IMR-90 (cell line): ENCODE data around the gene ST3GAL4. TPM values are rescaled to one million over a fixed set of nuclear protein-coding genes. Genes with fewer than 3 reads are reported as not detected.

ENCODE experiments used
- ATAC-seq: fragments of 200-7000 bp; cut with Tn5 transposase; 2 replicates; pipeline ENCODE4 v1.9.1; 2020; ENCODE audit warnings: low read depth, mild to moderate bottlenecking, moderate library complexity
- BruUV-seq: library from RNA; stranded (reverse); fragments of 400-500 nt; replicated peaks from 2 replicates; lab custom pipeline; 2021; lab: Mats Ljungman, UMichigan
- CTCF ChIA-PET: fragments of 300-600 bp; formaldehyde crosslinking; extraction: SDS; loops from one replicate; lab custom pipeline; 2021; ENCODE audit warnings: antibody characterized with exemption; lab: Yijun Ruan, JAX
- POLR2A ChIA-PET: fragments of 300-600 bp; sonication (Branson Sonifier 250); formaldehyde crosslinking; loops from one replicate; lab custom pipeline; 2022; ENCODE audit warnings: antibody characterized with exemption; ENCODE audit not compliant: unreplicated experiment; lab: Charles Lee
- DNase-seq: peaks from one replicate; pipeline ENCODE4 v3.0.0; 2013
- H2AFZ ChIP-seq: replicated peaks from 2 replicates; pipeline ENCODE3; 2013; ENCODE audit warnings: low read length, mild to moderate bottlenecking; ENCODE audit not compliant: poor library complexity
- H2AK5ac ChIP-seq: 2 replicates; pipeline ENCODE4 v1.6.1; 2013; ENCODE audit warnings: low read depth, low read length, inconsistent platforms
- H2AK9ac ChIP-seq: replicated peaks from 2 replicates; pipeline ENCODE3; 2013; ENCODE audit warnings: mild to moderate bottlenecking, low read depth, low read length, moderate library complexity; ENCODE audit not compliant: poor library complexity
- H2BK120ac ChIP-seq: 2 replicates; pipeline ENCODE4 v1.6.1; 2013; ENCODE audit warnings: low read depth, low read length, inconsistent platforms
- H2BK15ac ChIP-seq: 3 replicates; pipeline ENCODE4 v1.6.1; 2013; ENCODE audit warnings: low read depth, low read length, inconsistent platforms
- H2BK20ac ChIP-seq: 2 replicates; pipeline ENCODE4 v1.6.1; 2013; ENCODE audit warnings: low read depth, mild to moderate bottlenecking, inconsistent platforms, low read length, moderate library complexity
- H2BK5ac ChIP-seq: 2 replicates; pipeline ENCODE4 v1.6.1; 2013; ENCODE audit warnings: mild to moderate bottlenecking, low read depth, low read length, inconsistent platforms; ENCODE audit not compliant: poor library complexity, severe bottlenecking
- H3K14ac ChIP-seq: replicated peaks from 2 replicates; pipeline ENCODE4 v1.6.1; 2013; ENCODE audit warnings: low read depth, low read length, inconsistent platforms
- H3K18ac ChIP-seq: 2 replicates; pipeline ENCODE4 v1.6.1; 2013; ENCODE audit warnings: low read depth, low read length, control low read depth
- H3K23ac ChIP-seq: 2 replicates; pipeline ENCODE4 v1.6.1; 2013; ENCODE audit warnings: low read depth, low read length, inconsistent platforms
- H3K27ac ChIP-seq: 2 replicates; pipeline ENCODE4 v1.5.1; 2013; ENCODE audit warnings: mild to moderate bottlenecking, control low read depth, low read length; ENCODE audit not compliant: insufficient read depth
- H3K27me3 ChIP-seq: 2 replicates; pipeline ENCODE4 v1.6.1; 2013; ENCODE audit warnings: low read length; ENCODE audit not compliant: control insufficient read depth, insufficient read depth
- H3K36me3 ChIP-seq: 2 replicates; pipeline ENCODE4 v1.6.1; 2013; ENCODE audit warnings: low read length, mixed read lengths; ENCODE audit not compliant: control insufficient read depth, insufficient read depth
- H3K4ac ChIP-seq: 2 replicates; pipeline ENCODE4 v1.6.1; 2013; ENCODE audit warnings: low read depth, low read length, inconsistent platforms
- H3K4me1 ChIP-seq: 2 replicates; pipeline ENCODE4 v1.6.1; 2013; ENCODE audit warnings: low read length, mixed read lengths; ENCODE audit not compliant: control insufficient read depth, insufficient read depth
- H3K4me2 ChIP-seq: 2 replicates; pipeline ENCODE4 v1.6.1; 2013; ENCODE audit warnings: low read depth, mild to moderate bottlenecking, control low read depth, low read length, moderate library complexity
- H3K4me3 ChIP-seq: 2 replicates; pipeline ENCODE4 v1.5.1; 2013; ENCODE audit warnings: low read depth, mild to moderate bottlenecking, control low read depth, low read length, moderate library complexity; ENCODE audit not compliant: insufficient read depth
- H3K56ac ChIP-seq: 2 replicates; pipeline ENCODE4 v1.6.1; 2013; ENCODE audit warnings: low read length, inconsistent platforms; ENCODE audit not compliant: insufficient read depth; ENCODE audit errors: extremely low read depth
- H3K79me1 ChIP-seq, 2 experiments: 2 replicates each; pipeline ENCODE4 v1.6.1; 2013; ENCODE audit warnings: low read length in 2 of 2, inconsistent platforms in 1 of 2, low read depth in 1 of 2
- H3K9ac ChIP-seq: 2 replicates; pipeline ENCODE4 v1.6.1; 2013; ENCODE audit warnings: low read depth, low read length, control low read depth
- H3K9me1 ChIP-seq: 2 replicates; pipeline ENCODE4 v1.6.1; 2013; ENCODE audit warnings: low read length, inconsistent platforms; ENCODE audit not compliant: insufficient read depth
- H3K9me3 ChIP-seq: 2 replicates; pipeline ENCODE4 v1.6.1; 2013; ENCODE audit warnings: low read length; ENCODE audit not compliant: control insufficient read depth, insufficient read depth
- H4K20me1 ChIP-seq: 2 replicates; pipeline ENCODE4 v1.6.1; 2013; ENCODE audit warnings: low read length, inconsistent platforms; ENCODE audit not compliant: insufficient read depth
- H4K5ac ChIP-seq: 2 replicates; pipeline ENCODE4 v1.6.1; 2013; ENCODE audit warnings: mild to moderate bottlenecking, low read depth, low read length, control low read depth
- H4K8ac ChIP-seq, 2 experiments: 2 replicates each; pipeline ENCODE4 v1.6.1; 2013; ENCODE audit warnings: low read depth in 2 of 2, low read length in 2 of 2, control low read depth in 1 of 2, inconsistent platforms in 1 of 2
- H4K91ac ChIP-seq: 2 replicates; pipeline ENCODE4 v1.6.1; 2013; ENCODE audit warnings: low read depth, low read length, inconsistent platforms; ENCODE audit not compliant: insufficient read depth
- BHLHE40 ChIP-seq: fragments of 150-350 bp; IDR thresholded peaks from 2 replicates; pipeline ENCODE4 v1.6.1; 2016; ENCODE audit warnings: mild to moderate bottlenecking, low read depth, low read length
- CHD1 ChIP-seq: IDR thresholded peaks from 2 replicates; pipeline ENCODE4 v1.6.1; 2012; ENCODE audit warnings: low read depth, low read length, improper control_type of control experiment
- ELK1 ChIP-seq: fragments of 150-350 bp; IDR thresholded peaks from 2 replicates; pipeline ENCODE4 v1.6.1; 2016; ENCODE audit warnings: low read depth, mild to moderate bottlenecking, low read length, moderate library complexity, borderline replicate concordance
- MAFK ChIP-seq: IDR thresholded peaks from 2 replicates; pipeline ENCODE4 v1.6.1; 2012; ENCODE audit warnings: low read depth, low read length, improper control_type of control experiment
- MAZ ChIP-seq: IDR thresholded peaks from 2 replicates; pipeline ENCODE4 v1.6.1; 2012; ENCODE audit warnings: low read depth, mild to moderate bottlenecking, low read length, improper control_type of control experiment, moderate library complexity, borderline replicate concordance
- MXI1 ChIP-seq: IDR thresholded peaks from 2 replicates; pipeline ENCODE4 v1.6.1; 2012; ENCODE audit warnings: low read depth, mild to moderate bottlenecking, low read length, moderate library complexity, borderline replicate concordance
- NFE2L2 ChIP-seq: fragments of 150-350 bp; IDR thresholded peaks from 2 replicates; pipeline ENCODE4 v1.6.1; 2016; ENCODE audit warnings: low read depth, mild to moderate bottlenecking, low read length
- POLR2A ChIP-seq: IDR thresholded peaks from 2 replicates; pipeline ENCODE4 v1.6.1; 2012; ENCODE audit warnings: mild to moderate bottlenecking, low read depth, low read length
- RAD21 ChIP-seq: IDR thresholded peaks from 2 replicates; pipeline ENCODE4 v1.6.1; 2012; ENCODE audit warnings: low read length, improper control_type of control experiment
- RCOR1 ChIP-seq: IDR thresholded peaks from 2 replicates; pipeline ENCODE4 v1.6.1; 2012; ENCODE audit warnings: mild to moderate bottlenecking, low read length, improper control_type of control experiment; ENCODE audit not compliant: insufficient replicate concordance
- USF2 ChIP-seq: fragments of 150-350 bp; IDR thresholded peaks from 2 replicates; pipeline ENCODE4 v1.6.1; 2017; ENCODE audit warnings: mild to moderate bottlenecking, antibody characterized with exemption, low read length, low read depth
- WGBS, 2 experiments: methylation state at CpG; one replicate each; pipeline versions ENCODE4 v1.1.5 to v1.1.7; 2013; ENCODE audit warnings: missing lambda C conversion rate in 2 of 2; ENCODE audit not compliant: insufficient read length in 1 of 2; ENCODE audit errors: extremely low coverage in 2 of 2; 5-methylcytosine and 5-hydroxymethylcytosine counted together
- dilution Hi-C: fragments of 300-500 bp; cut with HindIII; formaldehyde crosslinking; loops from one replicate; pipeline ENCODE4 v1.14.3; 2018; ENCODE audit warnings: low sequenced_read_pairs; ENCODE audit not compliant: unreplicated experiment
- in situ Hi-C: fragments of 300-500 bp; cut with MboI; formaldehyde crosslinking; loops from 3 replicates; pipeline ENCODE4 v1.14.3; 2019; ENCODE audit warnings: low sequenced_read_pairs, inconsistent platforms, mixed read lengths
- intact Hi-C: fragments of 100-400 bp; cut with micrococcal nuclease; formaldehyde crosslinking; loops from 2 replicates; pipeline ENCODE4 v1.10.0; 2022
- polyA plus RNA-seq, 3 experiments: library from polyadenylated mRNA; depleted of rRNA; stranded (reverse); fragments of >200 nt; gene quantifications; 2 replicates each; pipeline ENCODE4 v1.2.3, GENCODE V29; 2012; ENCODE audit warnings: low replicate concordance in 1 of 3
- total RNA-seq: library from RNA; depleted of rRNA; stranded (reverse); fragments of >200 nt; gene quantifications from 2 replicates; pipeline ENCODE4 v1.2.3, GENCODE V29; 2012

The ST3GAL4 gene
- total and polyA plus RNA-seq, 2 of the 4 experiments (the other 2 are of a cell fraction): 17.0 to 19.7 TPM

DNA sequence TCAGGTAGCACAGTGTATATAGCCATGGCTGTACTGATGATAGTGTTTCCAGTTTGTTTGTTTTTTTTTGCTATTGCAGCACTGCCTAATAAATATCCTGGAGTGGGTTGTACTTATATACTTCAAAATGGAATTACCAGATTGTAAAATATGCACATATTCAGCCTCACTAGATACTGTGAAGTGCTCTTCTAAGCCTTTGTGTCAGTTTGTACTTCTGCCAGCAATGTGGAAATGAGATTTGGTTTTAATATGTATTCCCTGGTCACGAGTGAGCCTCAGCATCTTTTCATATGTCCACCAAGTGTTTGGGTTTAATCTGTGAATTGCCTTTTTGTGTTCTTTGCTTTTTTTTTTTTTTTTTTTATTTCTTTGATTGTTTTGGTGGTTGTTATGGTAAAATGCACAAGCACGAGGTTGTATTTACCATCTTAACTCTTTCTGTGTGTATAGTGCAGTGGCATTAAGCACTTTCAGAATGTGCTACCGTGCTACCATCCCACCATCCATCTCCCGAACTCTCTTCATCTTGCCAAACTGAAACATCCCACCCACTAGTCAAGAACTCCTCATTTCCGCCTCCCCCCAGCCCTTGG, 34.9 kb downstream of the ST3GAL4 start:
- H3K4me1 ChIP-seq: peaks cover 2% of the 10 kb centered on the region; the same call in 1 of the 2 replicates
- no peak overlapping the region for H3K9ac ChIP-seq
- no peak overlapping the region for H3K56ac ChIP-seq
- DNase-seq: no peak
- POLR2A ChIA-PET: no interaction called here
- H2AFZ ChIP-seq: no peak overlapping the region
- no peaks in the 10 kb centered on the region for H3K36me3 ChIP-seq
- no CpG with 5 or more reads among the region's 5 CpGs for WGBS, 2 experiments
- no peak overlapping the region for H3K4ac ChIP-seq
- H4K20me1 ChIP-seq: no peaks in the 10 kb centered on the region; the same call in 1 of the 2 replicates
- H4K91ac ChIP-seq: no peak overlapping the region
- H3K4me3 ChIP-seq: no peak overlapping the region
- H3K14ac ChIP-seq: no peak overlapping the region
- CTCF ChIA-PET: interaction anchor here (0.8 kb wide), 1 partner anchor 41 kb away, joined by 3 read pairs; no protein-coding TSS in a partner anchor
- H2BK20ac ChIP-seq: no peak overlapping the region
- BruUV-seq: no TSS peak
- H3K79me1 ChIP-seq: peaks cover 3 to 10% of the 10 kb centered on the region in 2 experiments; a peak in 3 of 4 replicates
- no peaks in the 10 kb centered on the region for H3K27me3 ChIP-seq
- no peak for TF ChIP-seq MXI1
- TF ChIP-seq POLR2A: no peak
- TF ChIP-seq NFE2L2: no peak
- no peak for TF ChIP-seq MAZ
- no peak for TF ChIP-seq MAFK
- no peak for TF ChIP-seq RAD21
- no peak for TF ChIP-seq CHD1
- TF ChIP-seq ELK1: no peak
- no peak for TF ChIP-seq USF2
- no peak for TF ChIP-seq RCOR1
- TF ChIP-seq BHLHE40: no peak
- ATAC-seq: no peak
- peaks cover 5% of the 10 kb centered on the region; the same call in 1 of the 2 replicates for H3K9me1 ChIP-seq
- no peak overlapping the region for H2BK5ac ChIP-seq
- no peaks in the 10 kb centered on the region for H3K9me3 ChIP-seq
- no peak overlapping the region for H2AK5ac ChIP-seq
- no peak overlapping the region for H3K23ac ChIP-seq
- no peak overlapping the region for H3K27ac ChIP-seq
- dilution Hi-C loops (no loop called here), intact Hi-C loops (no loop called here), in situ Hi-C loops (no loop called here)
- no peak overlapping the region for H2BK120ac ChIP-seq
- H2AK9ac ChIP-seq: no peak overlapping the region
- H2BK15ac ChIP-seq: no peak overlapping the region
- H4K5ac ChIP-seq: no peak overlapping the region
- no peak overlapping the region for H3K4me2 ChIP-seq
- no peak overlapping the region for H4K8ac ChIP-seq
- H3K18ac ChIP-seq: no peak overlapping the region
